ENCODE results near the gene STK32C.
"Not testable (repeated sequence)": the region's sequence is repeated elsewhere in the genome, so short reads cannot be mapped to it uniquely, and the experiment has no call there.

STK32C gene

GRCh38 chr10:132319853-132320653 is 12.3 kb upstream of the STK32C start:
- Histone ChIP-seq H3K9ac (ENCODE audit: insufficient read length) (no peak overlapping the region), H3K36me3 (ENCODE audit: insufficient read depth, low read length) (no peaks in the 10 kb centered on the region), H3K4me3 (no peak overlapping the region), H3K27ac (no peak overlapping the region), H3K9me3 (ENCODE audit: low read depth, low read length) (no peaks in the 10 kb centered on the region)
- DNase-seq (ENCODE audit: low read depth, low spot score), result no peak
- TF ChIP-seq EZH2 (IDR thresholded peaks at IDR 0.05), result no peak
- no peak for TF ChIP-seq FOXP2 (optimal IDR thresholded peaks at IDR 0.05; ENCODE audit: control extremely low read depth, extremely low read length, insufficient read depth)
- no peak for TF ChIP-seq POLR2AphosphoS5 (IDR thresholded peaks at IDR 0.05; ENCODE audit: borderline replicate concordance, low read depth, low read length)

DNA sequence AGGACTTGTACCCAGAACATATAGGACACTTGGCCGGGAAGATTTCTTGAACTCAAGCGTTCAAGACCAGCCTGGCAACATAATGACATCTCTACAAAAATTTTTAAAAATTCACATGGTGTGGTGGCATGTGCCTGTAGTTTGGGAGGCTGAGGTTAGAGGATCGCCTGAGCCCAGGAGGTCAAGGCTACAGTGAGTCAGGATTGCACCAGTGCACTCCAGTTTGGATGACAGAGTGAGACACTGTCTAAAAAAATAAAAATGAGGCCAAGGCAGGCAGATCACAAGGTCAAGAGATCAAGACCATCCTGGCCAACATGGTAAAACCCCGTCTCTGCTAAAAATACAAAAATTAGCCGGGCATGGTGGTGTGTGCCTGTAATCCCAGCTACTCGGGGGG is 9.7 kb upstream of the STK32C start:
- not testable (repeated sequence) for DNase-seq (ENCODE audit: low read depth, low spot score); H3K27ac ChIP-seq; H3K4me3 ChIP-seq; H3K9ac ChIP-seq (ENCODE audit: insufficient read length); H3K36me3 ChIP-seq (ENCODE audit: insufficient read depth, low read length); H3K9me3 ChIP-seq (ENCODE audit: low read depth, low read length)

DNA sequence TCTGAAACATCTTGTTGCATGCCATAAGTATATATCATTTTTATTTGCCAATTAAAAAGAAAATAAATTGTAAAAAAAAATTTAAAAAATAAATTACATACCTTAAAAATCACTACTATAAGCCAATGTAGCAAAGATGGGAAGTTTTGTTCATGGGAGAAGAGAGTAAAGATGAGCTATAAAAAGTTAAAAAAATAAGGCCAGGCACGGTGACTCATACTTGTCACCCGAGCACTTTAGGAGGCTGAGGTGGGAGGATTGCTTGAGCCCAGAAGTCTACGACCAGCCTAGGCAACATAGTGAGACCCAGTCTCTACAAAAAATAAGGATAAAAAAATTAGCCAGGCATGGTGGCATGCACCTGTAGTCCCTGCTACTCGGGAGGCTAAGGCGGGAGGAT is 8.4 kb upstream of the STK32C start:
- no peak for DNase-seq (ENCODE audit: low read depth, low spot score)
- Histone ChIP-seq H3K27ac (no peak overlapping the region), H3K9me3 (ENCODE audit: low read depth, low read length) (no peaks in the 10 kb centered on the region), H3K9ac (ENCODE audit: insufficient read length) (no peak overlapping the region), H3K4me3 (no peak overlapping the region), H3K36me3 (ENCODE audit: insufficient read depth, low read length) (no peaks in the 10 kb centered on the region)
- no peak for TF ChIP-seq EZH2 (IDR thresholded peaks at IDR 0.05)
- TF ChIP-seq FOXP2 (optimal IDR thresholded peaks at IDR 0.05; ENCODE audit: control extremely low read depth, extremely low read length, insufficient read depth), result no peak
- no peak for TF ChIP-seq POLR2AphosphoS5 (IDR thresholded peaks at IDR 0.05; ENCODE audit: borderline replicate concordance, low read depth, low read length)

- H3K27ac ChIP-seq; H3K36me3 ChIP-seq (ENCODE audit: insufficient read depth, low read length); H3K9me3 ChIP-seq (ENCODE audit: low read depth, low read length); H3K9ac ChIP-seq (ENCODE audit: insufficient read length); DNase-seq (ENCODE audit: low read depth, low spot score); H3K4me3 ChIP-seq: not testable (repeated sequence)
Measured at GRCh38 chr10:132314881-132315280, 7.1 kb upstream of the STK32C start.

GRCh38 chr10:132314336-132314735 is 6.6 kb upstream of the STK32C start:
- TF ChIP-seq POLR2AphosphoS5 (IDR thresholded peaks at IDR 0.05; ENCODE audit: borderline replicate concordance, low read depth, low read length) (no peak), FOXP2 (optimal IDR thresholded peaks at IDR 0.05; ENCODE audit: control extremely low read depth, extremely low read length, insufficient read depth) (no peak), EZH2 (IDR thresholded peaks at IDR 0.05) (no peak)
- Histone ChIP-seq H3K27ac (no peak overlapping the region), H3K9ac (ENCODE audit: insufficient read length) (no peak overlapping the region), H3K4me3 (no peak overlapping the region), H3K9me3 (ENCODE audit: low read depth, low read length) (no peaks in the 10 kb centered on the region), H3K36me3 (ENCODE audit: insufficient read depth, low read length) (no peaks in the 10 kb centered on the region)
- no peak for DNase-seq (ENCODE audit: low read depth, low spot score)

GRCh38 chr10:132313865-132314264 is 6.1 kb upstream of the STK32C start:
- no peak for TF ChIP-seq POLR2AphosphoS5 (IDR thresholded peaks at IDR 0.05; ENCODE audit: borderline replicate concordance, low read depth, low read length)
- no peak for TF ChIP-seq EZH2 (IDR thresholded peaks at IDR 0.05)
- TF ChIP-seq FOXP2 (optimal IDR thresholded peaks at IDR 0.05; ENCODE audit: control extremely low read depth, extremely low read length, insufficient read depth), result no peak
- DNase-seq (ENCODE audit: low read depth, low spot score), result no peak
- H3K9ac ChIP-seq (ENCODE audit: insufficient read length), result no peak overlapping the region
- H3K4me3 ChIP-seq, result no peak overlapping the region
- no peaks in the 10 kb centered on the region for H3K36me3 ChIP-seq (ENCODE audit: insufficient read depth, low read length)
- no peaks in the 10 kb centered on the region for H3K9me3 ChIP-seq (ENCODE audit: low read depth, low read length)
- no peak overlapping the region for H3K27ac ChIP-seq

- no peaks in the 10 kb centered on the region for H3K9me3 ChIP-seq (ENCODE audit: low read depth, low read length)
- H3K36me3 ChIP-seq (ENCODE audit: insufficient read depth, low read length), result no peaks in the 10 kb centered on the region
- no peak overlapping the region for H3K4me3 ChIP-seq
- H3K27ac ChIP-seq, result no peak overlapping the region
- TF ChIP-seq EZH2 (IDR thresholded peaks at IDR 0.05) (no peak), FOXP2 (optimal IDR thresholded peaks at IDR 0.05; ENCODE audit: control extremely low read depth, extremely low read length, insufficient read depth) (no peak), POLR2AphosphoS5 (IDR thresholded peaks at IDR 0.05; ENCODE audit: borderline replicate concordance, low read depth, low read length) (no peak)
- DNase-seq (ENCODE audit: low read depth, low spot score), result no peak
- no peak overlapping the region for H3K9ac ChIP-seq (ENCODE audit: insufficient read length)
Measured at GRCh38 chr10:132313305-132313704, 5.6 kb upstream of the STK32C start.

- no peaks in the 10 kb centered on the region for H3K9me3 ChIP-seq (ENCODE audit: low read depth, low read length)
- no peak for TF ChIP-seq EZH2 (IDR thresholded peaks at IDR 0.05)
- no peak for TF ChIP-seq FOXP2 (optimal IDR thresholded peaks at IDR 0.05; ENCODE audit: control extremely low read depth, extremely low read length, insufficient read depth)
- TF ChIP-seq POLR2AphosphoS5 (IDR thresholded peaks at IDR 0.05; ENCODE audit: borderline replicate concordance, low read depth, low read length), result no peak
- H3K36me3 ChIP-seq (ENCODE audit: insufficient read depth, low read length), result no peaks in the 10 kb centered on the region
- H3K9ac ChIP-seq (ENCODE audit: insufficient read length), result no peak overlapping the region
- no peak overlapping the region for H3K27ac ChIP-seq
- DNase-seq (ENCODE audit: low read depth, low spot score), result no peak
- no peak overlapping the region for H3K4me3 ChIP-seq
Measured at GRCh38 chr10:132311338-132311939, 3.7 kb upstream of the STK32C start.

Data from SK-N-MC (cell line).